ENCODE data around the gene RNF144B.

RNF144B gene

GRCh38 chr6:18513253-18513798, 126.2 kb downstream of the RNF144B start:
- no peak for DNase-seq (ENCODE audit: low spot score)

GRCh38 chr6:18514180-18514579, 127.0 kb downstream of the RNF144B start:
- no peak for DNase-seq (ENCODE audit: low spot score)

GRCh38 chr6:18515767-18516166, 128.6 kb downstream of the RNF144B start:
- DNase-seq (ENCODE audit: low spot score) = peak; percentile 19

Data from AG20443 (cell line).